Measurements from ENCODE around the gene GJA3.

Gene GJA3

GRCh38 chr13:20160306-20161274 lies at the start of gene GJA3:
Gene GJA3, minus strand, starts transcription at chr13:20161052. Its CDS starts 17,764 bp downstream, at chr13:20143288.
- peak in 1 of 2 donors; percentile 32 for DNase-seq (ENCODE audit: low read depth in 2 of 2)

DNA sequence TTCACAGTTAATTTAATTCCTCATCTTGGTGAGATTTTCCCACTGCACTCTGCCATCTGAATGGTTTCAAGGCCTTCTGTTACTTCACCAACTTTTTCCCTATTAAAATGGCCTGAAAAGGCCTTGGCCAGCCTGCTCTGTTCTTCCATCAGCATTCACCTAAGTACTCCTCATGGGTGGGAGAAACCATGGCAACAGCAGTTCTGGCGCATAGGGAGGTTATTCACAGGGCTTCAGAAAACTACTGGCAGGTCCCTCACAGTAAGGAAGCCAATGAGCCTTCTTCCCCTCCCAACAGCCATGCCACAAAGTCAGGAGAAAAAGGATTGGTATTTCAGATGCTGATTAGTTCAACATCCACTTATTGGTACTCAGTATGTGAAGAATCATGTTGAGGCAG lies 49.1 kb upstream of the GJA3 start:
- DNase-seq (ENCODE audit: low read depth in 2 of 2), result no peak

GRCh38 chr13:20206698-20207235 lies 45.9 kb upstream of the GJA3 start:
- no peak for DNase-seq (ENCODE audit: low read depth in 2 of 2)

GRCh38 chr13:20206065-20206697 lies 45.3 kb upstream of the GJA3 start:
- no peak for DNase-seq (ENCODE audit: low read depth in 2 of 2)

DNA sequence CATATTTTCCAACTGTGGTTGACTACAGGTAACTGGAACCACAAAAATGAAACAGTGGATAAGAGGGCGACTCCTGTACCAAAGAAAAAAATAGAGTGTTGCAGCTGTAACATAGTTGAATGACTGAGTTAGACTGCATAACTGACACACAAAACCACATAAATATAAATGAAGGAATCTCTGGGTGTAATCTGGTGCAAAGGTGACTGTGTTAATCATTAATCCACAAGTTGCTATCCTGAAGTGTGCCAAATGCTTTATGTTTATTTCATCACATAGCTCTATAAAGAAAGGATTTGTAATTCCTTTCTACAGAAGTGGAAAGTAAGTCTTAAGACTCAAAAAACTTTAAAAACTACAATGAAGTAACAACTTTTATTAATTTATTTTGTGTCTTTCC lies 37.9 kb upstream of the GJA3 start:
- no peak for DNase-seq (ENCODE audit: low read depth in 2 of 2)

GRCh38 chr13:20197361-20197834 lies 36.5 kb upstream of the GJA3 start:
- DNase-seq (ENCODE audit: low read depth in 2 of 2), result no peak

GRCh38 chr13:20195801-20196200 lies 34.9 kb upstream of the GJA3 start:
- no peak for DNase-seq (ENCODE audit: low read depth in 2 of 2)

DNA sequence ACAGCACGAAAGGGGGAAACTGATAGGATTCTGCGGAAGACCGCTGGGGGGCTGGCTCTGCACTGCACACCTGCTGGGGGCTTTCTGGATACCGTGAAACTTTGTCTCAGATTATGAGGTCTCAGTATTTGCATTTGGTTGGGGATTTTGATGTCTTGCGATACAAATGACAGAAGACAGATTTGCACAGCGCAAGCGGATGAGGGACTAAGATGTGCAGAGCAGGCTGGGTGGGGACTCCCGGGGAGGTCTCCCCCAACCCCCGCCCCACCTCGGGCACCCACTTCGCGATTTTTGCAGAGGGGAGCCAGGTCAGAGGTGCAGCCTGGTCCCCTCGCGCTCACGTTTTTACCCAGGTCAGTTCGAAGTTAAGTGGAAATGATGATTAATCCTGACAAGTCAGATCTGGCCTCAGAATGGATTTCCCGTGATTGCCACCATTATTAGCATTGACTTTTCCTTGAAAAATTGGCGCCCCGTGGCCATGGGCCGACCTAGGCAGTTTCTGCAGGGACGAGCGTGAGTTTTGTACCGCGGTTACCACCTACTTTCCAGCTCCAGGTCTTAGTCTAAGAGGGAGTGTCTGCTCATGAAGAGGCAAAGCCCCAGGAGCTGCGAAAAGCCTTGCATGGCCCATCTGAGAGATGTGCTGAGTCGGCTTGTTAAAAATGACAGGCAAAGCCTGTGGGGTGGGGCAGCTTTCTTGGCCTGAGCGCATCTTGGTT lies 33.2 kb upstream of the GJA3 start:
- DNase-seq (ENCODE audit: low read depth in 2 of 2), result no peak

- DNase-seq (ENCODE audit: low read depth in 2 of 2), result no peak
Observed at GRCh38 chr13:20193162-20193906, 32.5 kb upstream of the GJA3 start.

GRCh38 chr13:20192836-20193161 lies 31.9 kb upstream of the GJA3 start, which contains the start of gene GJB2:
Gene GJB2, minus strand, starts transcription at chr13:20192938. Its CDS starts 3,357 bp downstream, at chr13:20189581.
- DNase-seq (ENCODE audit: low read depth in 2 of 2), result no peak

DNA sequence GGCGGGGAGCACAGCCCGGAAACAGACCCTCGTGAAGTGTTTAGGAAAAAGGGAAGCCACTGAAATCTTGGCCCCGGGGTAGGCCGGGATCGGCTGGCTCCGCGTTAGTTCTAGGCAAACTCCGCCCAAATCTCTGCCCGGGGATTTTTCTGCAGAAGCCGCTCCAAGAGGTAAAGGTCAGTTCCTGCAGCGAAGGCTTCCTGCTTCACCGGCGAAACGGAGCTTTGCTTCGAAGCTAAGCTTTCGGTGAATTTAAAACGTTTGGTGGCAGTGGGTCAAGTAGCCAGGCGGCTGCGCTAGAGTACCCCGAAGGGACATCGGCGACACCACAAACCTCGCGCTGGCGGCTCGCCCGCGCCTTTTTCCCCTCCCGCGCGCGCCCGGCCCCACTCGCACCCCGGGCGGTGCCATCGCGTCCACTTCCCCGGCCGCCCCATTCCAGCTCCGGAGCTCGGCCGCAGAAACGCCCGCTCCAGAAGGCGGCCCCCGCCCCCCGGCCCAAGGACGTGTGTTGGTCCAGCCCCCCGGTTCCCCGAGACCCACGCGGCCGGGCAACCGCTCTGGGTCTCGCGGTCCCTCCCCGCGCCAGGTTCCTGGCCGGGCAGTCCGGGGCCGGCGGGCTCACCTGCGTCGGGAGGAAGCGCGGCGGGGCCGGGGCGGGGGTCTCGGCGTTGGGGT lies 31.4 kb upstream of the GJA3 start:
- DNase-seq (ENCODE audit: low read depth in 2 of 2), result no peak

DNA sequence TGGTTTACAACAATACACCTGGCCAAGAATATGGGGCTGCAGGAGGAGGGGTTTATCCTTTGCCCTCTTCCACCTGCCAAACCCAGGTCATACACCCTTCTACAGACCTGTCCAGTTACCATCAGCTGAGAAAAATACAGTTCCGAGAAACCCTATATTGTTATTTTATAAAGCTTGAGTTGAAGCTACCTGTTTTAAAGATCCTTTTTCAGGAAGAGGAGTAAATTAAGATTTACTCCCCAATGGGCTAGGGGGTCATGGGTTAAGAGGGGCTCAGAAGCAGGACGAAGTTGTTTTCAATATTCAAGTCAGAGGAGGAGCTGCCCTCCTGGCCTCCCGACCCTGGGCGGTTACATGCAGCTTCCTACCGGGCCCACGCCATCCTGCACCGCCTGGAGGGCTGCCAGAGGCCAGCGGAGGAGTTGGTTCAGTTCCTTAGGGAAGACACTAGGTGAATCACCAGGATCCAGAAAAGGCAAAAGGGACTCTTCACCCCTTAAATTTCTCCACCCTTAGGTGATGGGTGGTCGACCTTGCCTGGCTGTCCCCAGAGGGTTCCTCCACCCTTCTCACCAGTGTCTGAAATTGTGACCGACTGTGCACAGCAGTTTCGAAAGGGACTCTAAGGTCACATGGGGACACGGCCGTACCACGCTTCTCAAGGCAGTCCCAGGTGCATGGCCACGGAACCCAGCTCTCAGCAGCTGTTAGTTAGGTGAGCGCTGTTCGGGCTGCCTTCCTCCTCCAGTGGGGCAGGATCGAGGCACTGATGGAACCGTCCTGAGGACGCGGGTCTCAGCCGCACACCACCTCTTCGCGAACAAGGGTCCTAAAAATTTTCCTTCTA lies 30.7 kb upstream of the GJA3 start:
- no peak for DNase-seq (ENCODE audit: low read depth in 2 of 2)

DNA sequence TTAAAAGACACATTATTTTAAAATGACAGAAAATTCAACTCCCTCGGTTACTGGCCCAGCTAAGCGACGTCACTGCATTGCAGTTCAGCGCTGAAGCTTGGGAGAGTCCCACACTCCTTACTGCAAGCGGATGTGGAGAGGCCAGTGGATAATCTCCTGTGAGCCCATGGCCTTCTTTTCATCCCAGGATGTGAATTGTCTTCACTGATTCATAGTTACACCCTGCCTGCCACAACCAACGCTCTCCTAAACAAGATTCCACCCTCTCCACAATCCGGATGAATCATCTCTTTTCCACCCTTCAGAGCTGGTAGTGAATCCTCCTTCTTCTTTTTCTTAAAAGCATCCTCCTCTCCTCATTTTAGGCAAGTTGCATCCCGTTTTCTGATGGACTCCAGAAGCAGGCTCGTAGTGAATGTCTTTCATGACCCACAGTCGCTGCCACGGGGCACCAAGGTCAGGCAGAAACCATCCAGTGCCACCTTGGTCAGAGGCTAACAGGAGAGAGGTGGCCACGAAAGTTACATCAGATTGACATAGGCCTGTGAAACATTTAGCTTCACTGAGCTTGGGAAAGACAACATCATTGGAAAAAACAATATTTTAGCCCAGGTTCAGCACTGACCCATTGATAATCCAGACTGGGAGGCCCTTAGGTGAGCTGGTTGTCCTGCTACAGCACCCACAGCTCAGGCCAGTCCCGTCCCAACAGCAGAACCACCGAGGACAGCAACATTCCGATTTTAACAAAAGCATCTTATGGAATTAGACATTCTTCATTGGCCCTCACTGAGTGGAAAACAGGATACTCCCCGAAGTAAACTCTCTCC lies 29.8 kb upstream of the GJA3 start:
- DNase-seq (ENCODE audit: low read depth in 2 of 2), result no peak

- no peak for DNase-seq (ENCODE audit: low read depth in 2 of 2)
Observed at GRCh38 chr13:20190076-20190475, 29.2 kb upstream of the GJA3 start.

DNA sequence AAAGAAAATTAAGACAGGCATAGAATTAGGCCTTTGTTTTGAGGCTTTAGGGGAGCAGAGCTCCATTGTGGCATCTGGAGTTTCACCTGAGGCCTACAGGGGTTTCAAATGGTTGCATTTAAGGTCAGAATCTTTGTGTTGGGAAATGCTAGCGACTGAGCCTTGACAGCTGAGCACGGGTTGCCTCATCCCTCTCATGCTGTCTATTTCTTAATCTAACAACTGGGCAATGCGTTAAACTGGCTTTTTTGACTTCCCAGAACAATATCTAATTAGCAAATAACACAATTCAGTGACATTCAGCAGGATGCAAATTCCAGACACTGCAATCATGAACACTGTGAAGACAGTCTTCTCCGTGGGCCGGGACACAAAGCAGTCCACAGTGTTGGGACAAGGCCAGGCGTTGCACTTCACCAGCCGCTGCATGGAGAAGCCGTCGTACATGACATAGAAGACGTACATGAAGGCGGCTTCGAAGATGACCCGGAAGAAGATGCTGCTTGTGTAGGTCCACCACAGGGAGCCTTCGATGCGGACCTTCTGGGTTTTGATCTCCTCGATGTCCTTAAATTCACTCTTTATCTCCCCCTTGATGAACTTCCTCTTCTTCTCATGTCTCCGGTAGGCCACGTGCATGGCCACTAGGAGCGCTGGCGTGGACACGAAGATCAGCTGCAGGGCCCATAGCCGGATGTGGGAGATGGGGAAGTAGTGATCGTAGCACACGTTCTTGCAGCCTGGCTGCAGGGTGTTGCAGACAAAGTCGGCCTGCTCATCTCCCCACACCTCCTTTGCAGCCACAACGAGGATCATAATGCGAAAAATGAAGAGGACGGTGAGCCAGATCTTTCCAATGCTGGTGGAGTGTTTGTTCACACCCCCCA lies 28.1 kb upstream of the GJA3 start:
- no peak for DNase-seq (ENCODE audit: low read depth in 2 of 2)

GRCh38 chr13:20186771-20187170 lies 25.9 kb upstream of the GJA3 start:
- no peak for DNase-seq (ENCODE audit: low read depth in 2 of 2)

GRCh38 chr13:20185366-20186056 lies 24.7 kb upstream of the GJA3 start:
- DNase-seq (ENCODE audit: low read depth in 2 of 2), result no peak
